Left forelimb (tissue), 1 donor: ENCODE results near the gene CD274.
"Not testable (repeated sequence)": the region's sequence is repeated elsewhere in the genome, so short reads cannot be mapped to it uniquely, and the experiment has no call there.

Experiments
- DNase-seq: peaks from one replicate; pipeline ENCODE4 v3.0.0-alpha.2; 2018; ENCODE audit warnings: low spot score

The CD274 gene

DNA sequence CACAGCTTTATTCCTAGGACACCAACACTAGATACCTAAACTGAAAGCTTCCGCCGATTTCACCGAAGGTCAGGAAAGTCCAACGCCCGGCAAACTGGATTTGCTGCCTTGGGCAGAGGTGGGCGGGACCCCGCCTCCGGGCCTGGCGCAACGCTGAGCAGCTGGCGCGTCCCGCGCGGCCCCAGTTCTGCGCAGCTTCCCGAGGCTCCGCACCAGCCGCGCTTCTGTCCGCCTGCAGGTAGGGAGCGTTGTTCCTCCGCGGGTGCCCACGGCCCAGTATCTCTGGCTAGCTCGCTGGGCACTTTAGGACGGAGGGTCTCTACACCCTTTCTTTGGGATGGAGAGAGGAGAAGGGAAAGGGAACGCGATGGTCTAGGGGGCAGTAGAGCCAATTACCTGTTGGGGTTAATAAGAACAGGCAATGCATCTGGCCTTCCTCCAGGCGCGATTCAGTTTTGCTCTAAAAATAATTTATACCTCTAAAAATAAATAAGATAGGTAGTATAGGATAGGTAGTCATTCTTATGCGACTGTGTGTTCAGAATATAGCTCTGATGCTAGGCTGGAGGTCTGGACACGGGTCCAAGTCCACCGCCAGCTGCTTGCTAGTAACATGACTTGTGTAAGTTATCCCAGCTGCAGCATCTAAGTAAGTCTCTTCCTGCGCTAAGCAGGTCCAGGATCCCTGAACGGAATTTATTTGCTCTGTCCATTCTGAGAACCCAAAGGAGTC, at the start of gene CD274:
CD274 (plus strand) TSS at position 184 of the 733 bp plus-strand sequence. CDS start 5,572 bp downstream, outside the sequence.
- DNase-seq: peak; percentile 88

DNA sequence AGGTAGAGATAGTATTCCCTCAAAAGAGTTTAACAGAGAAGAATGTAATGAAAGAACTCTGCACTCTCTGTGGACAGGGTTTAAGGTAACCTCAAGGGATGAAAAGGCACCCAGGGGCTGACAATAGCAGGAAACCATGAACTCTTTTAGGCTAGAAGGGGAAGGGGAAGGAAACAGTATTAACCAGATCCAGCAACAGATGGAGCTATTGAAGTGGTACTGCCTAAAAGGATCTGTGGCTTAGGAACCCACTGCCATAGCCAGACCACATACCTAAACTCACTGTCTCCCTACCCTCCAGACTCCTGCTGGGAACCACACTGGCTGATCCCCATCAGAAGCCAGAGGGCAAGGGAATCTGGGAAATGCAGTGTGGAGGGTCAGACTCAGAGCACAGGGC, 48.1 kb upstream of the CD274 start:
- no peak for DNase-seq

DNA sequence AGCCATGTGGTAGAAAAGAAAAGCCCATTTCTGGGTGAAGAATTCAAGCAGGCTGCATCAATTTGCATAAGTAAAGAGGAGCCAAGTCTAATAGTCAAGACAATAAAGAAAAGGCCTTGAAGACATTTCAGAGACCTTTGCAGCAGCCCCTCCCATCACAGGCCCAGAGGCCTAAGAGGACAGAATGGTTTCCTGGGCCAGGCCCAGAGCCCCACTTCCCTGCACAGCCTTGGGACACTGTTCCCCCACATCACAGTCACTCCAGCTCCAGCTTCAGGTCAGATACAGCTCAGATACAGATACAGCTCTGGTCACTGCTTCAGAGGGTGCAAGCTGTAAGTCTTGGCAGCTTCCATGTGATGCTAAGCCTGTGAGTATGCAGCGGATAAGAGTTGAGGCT, 41.7 kb upstream of the CD274 start:
- DNase-seq: no peak

DNA sequence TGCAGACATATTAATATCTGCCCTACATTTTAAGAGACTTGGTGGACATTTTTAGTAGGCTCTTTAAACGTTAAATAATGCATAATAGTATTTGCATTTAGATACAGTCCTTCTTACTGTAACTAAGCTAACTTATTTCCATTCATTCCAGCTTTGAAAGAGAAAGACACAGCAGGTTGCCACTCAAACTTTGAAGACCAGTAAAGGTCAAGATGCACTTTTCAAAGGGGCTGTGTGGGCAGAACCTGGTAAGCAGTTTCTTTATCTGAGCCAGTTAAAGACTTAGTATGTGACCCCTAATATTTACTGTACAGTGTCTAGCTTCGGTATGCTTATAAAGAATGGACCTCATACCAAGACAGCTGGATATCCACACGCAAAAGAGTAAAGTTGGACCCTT, 33.4 kb upstream of the CD274 start:
- DNase-seq: no peak

DNA sequence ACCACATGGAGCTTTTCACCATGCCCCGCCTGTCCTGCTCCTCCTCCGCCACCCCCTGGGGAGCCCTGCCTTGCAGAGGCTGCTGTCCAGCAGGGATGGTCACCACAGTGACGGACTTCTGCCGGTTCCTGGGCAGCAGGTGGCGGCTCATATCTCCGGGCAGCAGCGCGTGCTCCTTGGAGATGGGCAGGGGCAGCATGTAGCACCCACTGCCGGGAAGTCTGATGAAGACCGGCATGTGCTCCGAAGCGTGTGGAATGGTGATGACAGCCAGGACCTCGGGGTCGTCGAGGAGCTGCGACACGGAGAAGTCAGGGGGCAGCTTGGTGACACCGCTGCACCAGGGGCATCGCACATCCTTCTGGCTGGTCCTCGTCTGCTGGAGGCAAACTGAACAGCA, 31.9 kb upstream of the CD274 start:
- no peak for DNase-seq

DNA sequence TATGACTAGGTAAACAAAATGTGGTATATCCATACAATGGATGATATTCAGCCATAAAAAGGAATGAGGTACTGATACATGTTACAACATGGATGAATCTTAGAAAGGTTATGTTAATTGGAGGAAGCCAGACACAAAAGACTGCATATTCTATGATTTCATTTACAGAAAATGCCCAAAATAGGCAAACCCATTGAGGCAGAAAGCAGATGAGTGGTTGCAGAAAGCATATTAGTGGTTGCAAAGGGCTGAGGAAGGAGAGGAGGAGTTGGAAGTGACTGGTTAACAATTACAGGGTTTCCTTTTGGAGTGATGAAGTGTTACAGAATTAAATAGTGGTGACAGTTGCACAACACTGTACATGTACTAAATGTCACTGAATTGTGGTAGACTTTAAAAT, 30.4 kb upstream of the CD274 start:
- DNase-seq: no peak

DNA sequence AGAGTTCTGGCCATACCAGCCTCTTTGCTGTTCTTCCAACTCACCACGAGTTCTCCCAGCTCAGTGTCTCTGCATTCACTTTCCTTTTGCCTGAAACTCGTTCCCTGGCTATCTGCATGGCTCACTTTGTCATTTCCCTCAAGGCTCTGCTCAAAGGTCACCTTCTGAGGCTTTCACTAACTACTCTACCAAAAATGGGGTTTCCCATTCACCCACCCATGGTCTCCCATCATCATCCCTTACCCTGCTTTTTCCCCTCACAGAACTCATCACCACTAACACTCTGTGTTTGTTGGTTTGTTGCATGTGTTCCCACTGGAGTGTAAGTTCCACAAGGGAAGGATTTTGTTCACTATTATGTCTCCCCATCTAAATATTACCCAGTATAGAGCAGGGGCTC, 29.2 kb upstream of the CD274 start:
- DNase-seq: no peak

DNA sequence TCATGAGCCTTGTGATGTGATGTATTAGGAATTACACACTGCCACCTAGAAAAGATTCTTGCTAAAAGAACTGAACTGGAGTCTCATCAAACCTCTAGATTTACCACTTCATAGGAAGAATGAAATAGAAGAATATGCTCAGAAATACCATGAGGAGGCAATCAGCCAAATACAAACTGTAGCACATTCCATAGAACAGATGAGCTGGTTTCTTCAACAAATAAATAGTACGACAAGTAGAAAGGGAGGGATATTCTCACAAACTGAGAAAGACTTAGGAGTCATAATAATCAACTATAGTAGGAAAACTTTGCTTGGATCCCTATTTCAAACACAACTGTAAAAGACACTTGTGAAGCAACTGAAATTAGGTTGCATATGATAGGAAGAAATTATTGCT, 28.1 kb upstream of the CD274 start:
- DNase-seq: no peak

DNA sequence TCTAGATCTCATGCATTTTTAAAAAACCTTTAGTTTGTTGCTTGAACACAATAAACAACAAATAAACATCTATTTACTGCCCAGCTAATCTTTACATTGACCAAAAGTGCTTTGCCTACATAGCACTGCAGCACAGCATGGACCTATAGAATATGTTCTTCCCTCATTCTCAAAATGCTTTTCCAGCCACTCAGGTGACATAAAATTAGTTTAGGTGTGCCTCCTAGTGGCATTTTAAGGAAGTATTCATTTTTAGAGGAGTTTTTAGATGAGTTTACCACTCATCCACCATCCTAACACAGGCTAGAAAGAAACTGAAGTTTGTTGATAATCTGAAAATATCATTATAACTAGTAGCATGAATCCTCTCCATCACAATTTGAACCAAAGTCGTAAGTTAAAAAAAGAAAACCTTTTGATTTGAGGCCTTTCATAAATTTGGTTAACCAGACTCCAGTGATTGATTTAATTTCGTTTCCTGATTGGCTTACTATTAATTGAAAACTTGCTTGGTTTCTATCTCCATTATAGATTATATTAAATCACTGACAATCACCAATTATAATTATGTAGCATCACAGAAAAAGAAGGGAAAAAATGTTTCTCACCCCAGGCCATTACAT, 25.2 kb upstream of the CD274 start:
- DNase-seq: no peak

DNA sequence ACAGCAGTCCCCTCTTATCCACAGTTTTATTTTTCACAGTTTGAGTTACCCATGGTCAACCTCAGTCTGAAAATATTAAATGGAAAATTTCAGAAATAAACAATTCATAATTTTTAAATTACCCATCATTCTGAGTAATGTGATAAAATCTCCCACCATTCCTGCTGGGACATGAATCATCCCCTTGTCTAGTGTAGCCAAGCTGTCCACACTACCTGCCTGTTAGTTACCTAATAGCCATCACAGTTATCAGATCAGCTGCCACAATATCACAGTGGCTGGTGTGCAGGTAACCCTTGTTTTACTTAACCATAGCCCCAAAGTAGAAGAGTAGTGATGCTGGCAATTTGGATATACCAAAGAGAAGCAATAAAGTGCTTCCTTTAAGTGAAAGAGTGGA, 23.3 kb upstream of the CD274 start:
- no peak for DNase-seq

DNA sequence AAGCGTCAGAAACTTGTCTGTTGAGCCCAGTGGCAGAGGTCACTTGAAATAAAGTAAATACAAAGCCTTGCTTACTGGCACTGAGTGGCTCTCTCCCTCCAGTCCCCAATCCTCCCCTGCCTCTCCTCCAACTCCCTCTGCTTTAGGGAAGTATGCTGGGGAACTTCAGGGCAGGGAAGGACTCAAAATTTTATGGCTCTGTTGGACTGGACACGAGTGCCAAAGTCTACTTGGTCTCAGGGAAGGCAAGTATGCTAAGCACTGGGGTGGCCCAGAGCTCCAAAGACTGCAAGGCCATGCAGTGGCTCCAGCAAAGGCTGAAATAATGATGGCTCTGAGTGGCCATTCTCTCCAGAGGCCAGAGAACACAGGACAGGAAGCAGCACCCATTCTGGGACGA, 22.2 kb upstream of the CD274 start:
- no peak for DNase-seq

DNA sequence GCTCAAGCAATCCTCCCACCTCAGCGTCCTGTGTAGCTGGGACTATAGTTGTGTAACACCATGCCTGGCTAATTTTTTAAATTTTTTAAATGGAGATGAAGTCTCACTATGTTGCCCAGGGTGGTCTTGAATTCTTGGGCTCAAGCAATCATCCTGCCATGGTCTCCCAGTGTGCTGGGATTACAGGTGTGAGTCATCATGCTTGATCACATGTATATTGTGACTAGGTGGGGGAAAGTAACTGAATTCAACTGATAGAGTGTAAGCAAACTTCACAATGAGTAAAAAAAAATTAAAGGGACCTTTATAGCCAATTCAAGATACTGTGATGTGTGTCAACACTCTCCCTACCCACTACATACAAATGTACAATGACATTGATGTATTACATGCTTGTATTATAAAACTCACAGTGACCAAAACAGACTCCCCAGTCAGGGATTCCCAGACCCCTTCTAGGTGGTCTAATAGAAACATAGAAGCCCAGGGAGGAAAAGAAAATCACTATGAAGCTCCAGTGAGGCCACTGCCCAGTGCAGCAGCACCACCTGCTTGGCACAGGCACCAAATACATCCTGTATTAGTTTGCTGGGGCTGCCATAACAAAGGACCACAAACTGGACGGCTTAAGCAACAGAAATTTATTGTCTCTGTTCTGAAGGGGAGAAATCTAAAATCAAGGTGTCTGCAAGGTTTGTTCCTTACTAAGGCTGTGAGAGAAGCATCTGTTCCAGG, 21.4 kb upstream of the CD274 start:
- DNase-seq: no peak

DNA sequence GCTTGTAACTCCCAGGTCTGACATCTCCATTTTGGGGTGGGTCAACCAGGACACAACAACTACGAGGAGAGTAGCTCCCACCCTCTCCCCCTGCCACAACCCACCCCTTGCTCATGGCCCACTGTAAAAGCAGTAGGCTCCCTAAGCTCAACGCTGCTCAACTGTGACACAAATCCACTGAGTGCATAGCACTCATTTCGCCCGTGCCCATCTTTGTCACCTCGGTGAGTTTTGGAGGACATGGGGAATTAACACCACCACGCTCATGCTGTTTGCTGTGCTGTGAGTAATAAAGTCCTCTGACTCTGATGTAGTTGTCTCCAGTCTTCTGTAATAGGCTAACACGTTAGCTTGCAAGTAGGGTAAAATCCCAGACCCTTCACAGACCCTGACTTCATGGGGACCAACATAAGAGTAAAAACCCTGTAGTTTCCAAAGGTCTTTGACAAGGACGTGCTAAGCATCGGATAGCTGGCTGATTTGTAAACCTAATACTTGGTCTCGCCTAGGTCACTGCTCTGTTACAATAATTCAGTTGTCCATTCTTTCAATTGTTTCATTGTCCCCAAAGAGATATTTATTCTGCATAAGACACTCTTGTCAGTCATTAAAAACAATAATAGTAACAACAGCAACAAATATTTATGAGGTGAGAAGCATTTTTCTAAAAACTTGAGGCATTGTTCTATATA, 20.3 kb upstream of the CD274 start:
- DNase-seq: no peak

DNA sequence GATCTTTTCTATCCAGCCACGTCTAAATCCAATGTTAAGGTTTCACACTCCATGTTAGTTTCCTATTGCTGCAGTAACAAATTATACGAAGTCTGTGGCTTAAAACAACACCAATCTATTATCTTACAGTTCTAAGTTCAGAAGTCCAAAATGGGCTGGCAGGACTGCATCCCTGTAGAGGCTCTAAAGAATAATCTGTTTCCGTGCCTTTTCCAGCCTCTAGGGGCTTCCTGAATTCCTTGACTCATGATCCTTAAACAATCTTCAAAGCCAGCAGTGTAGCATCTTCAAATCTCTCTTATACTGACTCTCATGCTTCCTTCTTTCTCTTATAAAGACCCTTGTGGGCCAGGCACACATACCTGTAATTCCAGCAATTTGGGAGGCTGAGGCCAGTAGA, 19.4 kb upstream of the CD274 start:
- DNase-seq: no peak

DNA sequence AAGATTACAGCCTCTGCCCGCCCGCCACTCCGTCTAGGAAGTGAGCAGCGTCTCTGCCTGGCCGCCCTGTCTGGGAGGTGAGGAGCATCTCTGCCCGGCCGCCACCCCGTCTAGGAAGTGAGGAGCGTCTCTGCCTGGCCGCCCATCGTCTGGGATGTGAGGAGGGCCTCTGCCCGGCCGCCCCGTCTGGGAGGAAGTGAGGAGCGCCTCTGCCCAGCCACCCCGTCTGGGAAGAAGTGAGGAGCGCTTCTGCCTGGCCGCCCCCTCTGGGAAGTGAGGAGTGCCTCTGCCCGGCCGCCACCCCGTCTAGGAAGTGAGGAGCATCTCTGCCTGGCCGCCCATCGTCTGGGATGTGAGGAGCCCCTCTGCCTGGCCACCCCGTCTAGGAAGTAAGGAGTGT, 17.5 kb upstream of the CD274 start:
- not testable (repeated sequence) for DNase-seq

DNA sequence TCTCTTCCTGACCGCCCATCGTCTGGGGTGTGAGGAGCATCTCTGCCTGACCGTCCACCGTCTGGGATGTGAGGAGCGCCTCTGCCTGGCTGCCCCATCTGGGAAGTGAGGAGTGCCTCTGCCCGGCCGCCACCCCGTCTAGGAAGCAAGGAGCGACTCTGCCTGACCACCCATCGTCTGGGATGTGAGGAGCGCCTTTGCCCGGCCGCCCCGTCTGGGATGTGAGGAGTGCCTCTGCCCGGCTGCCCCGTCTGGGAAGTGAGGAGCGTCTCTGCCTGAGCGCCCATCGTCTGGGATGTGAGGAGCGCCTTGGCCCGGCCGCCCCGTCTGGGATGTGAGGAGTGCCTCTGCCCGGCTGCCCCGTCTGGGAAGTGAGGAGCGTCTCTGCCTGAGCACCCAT, 17.0 kb upstream of the CD274 start:
- not testable (repeated sequence) for DNase-seq

DNA sequence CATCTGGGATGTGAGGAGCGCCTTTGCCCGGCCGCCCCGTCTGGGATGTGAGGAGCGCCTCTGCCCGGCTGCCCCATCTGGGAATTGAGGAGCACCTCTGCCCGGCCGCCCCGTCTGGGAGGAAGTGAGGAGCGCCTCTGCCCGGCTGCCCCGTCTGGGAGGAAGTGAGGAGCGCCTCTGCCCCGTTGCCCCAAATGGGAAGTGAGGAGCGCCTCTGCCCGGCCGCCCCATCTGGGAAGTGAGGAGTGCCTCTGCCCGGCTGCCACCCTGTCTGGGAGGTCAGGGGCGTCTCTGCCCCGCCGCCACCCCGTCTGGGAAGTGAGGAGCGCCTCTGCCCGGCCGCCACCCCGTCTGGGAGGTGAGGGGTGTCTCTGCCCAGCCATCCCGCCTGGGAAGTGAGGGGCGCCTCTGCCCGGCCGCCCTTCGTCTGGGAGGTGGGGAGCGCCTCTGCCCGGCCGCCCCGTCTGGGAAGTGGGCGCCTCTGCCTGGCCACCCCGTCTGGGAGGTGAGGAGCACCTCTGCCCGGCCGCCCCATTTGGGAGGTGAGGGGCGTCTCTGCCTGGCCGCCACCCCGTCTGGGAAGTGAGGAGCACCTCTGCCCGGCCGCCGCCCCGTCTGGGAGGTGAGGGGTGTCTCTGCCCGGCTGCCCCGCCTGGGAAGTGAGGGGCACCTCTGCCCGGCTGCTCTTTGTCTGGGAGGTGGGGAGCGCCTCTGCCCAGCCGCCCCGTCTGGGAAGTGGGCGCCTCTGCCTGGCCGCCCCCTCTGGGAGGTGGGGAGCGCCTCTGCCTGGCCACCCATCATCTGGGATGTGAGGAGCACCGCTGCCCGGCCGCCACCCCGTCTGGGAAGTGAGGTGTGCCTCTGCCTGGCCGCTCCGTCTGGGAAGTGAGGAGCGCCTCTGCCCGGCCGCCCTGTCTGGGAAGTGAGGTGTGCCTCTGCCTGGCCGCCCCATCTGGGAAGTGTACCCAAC, 16.2 kb upstream of the CD274 start:
- not testable (repeated sequence) for DNase-seq

DNA sequence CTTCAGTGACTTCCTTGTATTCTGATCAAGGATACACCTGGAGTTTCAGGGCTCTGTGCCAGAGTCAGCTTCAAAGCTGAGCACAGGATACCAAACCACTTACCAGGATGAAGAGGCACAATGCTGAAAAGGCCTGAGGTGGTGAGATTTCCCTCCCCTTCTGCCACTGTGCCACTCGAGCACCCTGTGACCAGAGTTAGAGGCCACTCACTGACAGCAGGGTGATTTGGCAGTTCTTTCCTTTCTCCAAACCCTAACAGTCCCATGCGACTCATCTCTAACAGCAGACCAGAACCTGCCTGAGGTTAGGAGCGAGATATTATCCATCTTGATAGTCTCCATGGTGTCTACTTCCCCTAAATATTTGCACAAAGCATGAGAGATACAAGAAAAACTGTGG, 14.4 kb upstream of the CD274 start:
- DNase-seq: no peak

DNA sequence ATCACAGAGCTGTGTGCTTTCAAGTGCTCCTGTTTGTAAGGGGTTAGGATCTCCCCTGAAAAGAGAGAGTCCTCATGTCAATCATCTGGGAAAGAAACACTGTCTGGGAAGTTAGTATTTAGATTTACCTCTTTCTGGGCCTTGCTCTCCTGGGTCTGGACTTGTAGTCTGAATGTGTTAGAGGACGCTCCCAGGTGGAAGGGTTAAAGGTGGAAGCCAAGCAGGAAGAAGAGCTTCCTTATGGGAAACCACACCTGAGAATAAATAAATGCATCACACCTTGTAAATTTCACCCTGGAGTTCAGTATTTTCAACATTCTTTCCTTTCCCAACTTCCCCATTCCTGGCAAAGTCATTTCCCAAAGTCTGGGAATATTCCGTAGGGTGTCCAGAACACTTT, 13.9 kb upstream of the CD274 start:
- DNase-seq: no peak

DNA sequence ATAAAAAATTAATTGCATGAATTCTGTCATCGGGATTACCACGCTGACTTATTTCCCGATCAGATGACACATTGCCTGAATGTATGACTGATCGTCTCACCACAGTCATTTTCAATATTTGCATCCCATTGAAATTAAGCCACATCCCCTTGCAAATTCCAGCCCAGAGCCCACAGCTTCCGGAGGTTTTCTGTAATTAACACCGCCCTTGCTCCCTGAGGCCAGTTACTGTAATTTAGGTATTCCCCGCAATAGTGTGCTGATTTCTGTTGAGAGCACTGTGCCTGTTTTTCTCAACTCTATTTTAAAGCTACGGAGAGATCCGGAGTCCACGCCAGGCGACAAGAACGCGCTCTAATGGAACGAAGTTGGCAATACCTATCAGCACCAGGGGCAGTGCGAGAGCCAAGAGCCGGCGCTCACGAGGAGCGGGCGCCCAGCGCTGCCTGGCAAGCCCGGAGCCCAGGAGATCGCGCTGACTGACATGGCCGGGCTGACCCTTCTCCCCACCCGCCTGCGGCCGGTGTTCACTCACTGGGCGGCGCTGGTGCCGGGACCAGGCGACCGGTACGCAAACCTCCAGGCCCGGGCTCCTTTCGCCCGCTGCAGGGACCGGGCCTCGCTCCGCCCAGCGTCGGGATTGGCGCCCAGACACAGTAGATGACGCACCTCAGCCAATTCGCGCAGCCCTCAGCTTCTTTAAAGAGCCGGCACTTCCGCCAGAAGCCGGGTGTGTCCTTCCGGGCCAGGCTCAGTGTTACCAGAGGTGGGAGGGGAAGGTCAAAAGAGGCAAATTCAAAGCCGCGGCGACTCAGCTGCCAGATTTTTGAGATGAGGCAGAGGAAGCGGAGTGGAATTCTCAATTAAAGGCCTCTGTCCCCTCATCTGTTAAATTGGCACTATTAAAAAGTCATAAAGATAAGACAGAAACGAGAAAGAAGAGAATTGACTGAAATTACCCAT, 12.8 kb upstream of the CD274 start, which contains the start of gene PLGRKT:
PLGRKT (minus strand) TSS at position 672 of the 963 bp plus-strand sequence. CDS start 5,948 bp downstream, outside the sequence.
- peak; percentile 95 for DNase-seq
